CD4-positive, alpha-beta T cell (primary cell): ENCODE results near the gene ARHGAP6. TPM values are rescaled to one million over a fixed set of nuclear protein-coding genes. Genes with fewer than 3 reads are reported as not detected.

Experiments used
- ATAC-seq: fragments of 200-7000 bp; cut with Tn5 transposase; one replicate; pipeline ENCODE4 v1.10.0; 2022; ENCODE audit warnings: mild to moderate bottlenecking; ENCODE audit not compliant: poor library complexity
- CTCF ChIA-PET: fragments of 350-600 bp; sonication (Branson Sonifier 250); formaldehyde crosslinking; loops from one replicate; lab custom pipeline; 2021; ENCODE audit warnings: antibody characterized with exemption, inconsistent platforms; lab: Charles Lee
- POLR2A ChIA-PET: fragments of 350-600 bp; sonication (Branson Sonifier 250); formaldehyde crosslinking; loops from one replicate; lab custom pipeline; 2021; ENCODE audit warnings: antibody characterized with exemption, inconsistent platforms; lab: Charles Lee
- DNase-seq, 14 experiments: peaks; one replicate each; pipeline ENCODE4 v3.0.0-alpha.2; 2013 to 2020; ENCODE audit warnings: mixed read lengths in 2 of 14
- H3K27ac ChIP-seq, 2 donors: one replicate each; pipeline versions ENCODE4 v1.5.1 to v1.7.0; 2013; ENCODE audit warnings: low read length in 2 of 2, low read depth in 1 of 2, mild to moderate bottlenecking in 1 of 2
- H3K27me3 ChIP-seq, 2 experiments: 1 replicate in 1 of 2; 2 replicates in 1 of 2; pipeline versions ENCODE4 v1.6.1 to v1.7.0; 2013; ENCODE audit warnings: low read length in 2 of 2, control low read depth in 1 of 2, mild to moderate bottlenecking in 1 of 2, moderate library complexity in 1 of 2; ENCODE audit not compliant: insufficient read depth in 2 of 2, control insufficient read depth in 1 of 2
- H3K36me3 ChIP-seq: one replicate; pipeline ENCODE4 v1.6.1; 2013; ENCODE audit warnings: low read length, control low read depth; ENCODE audit not compliant: insufficient read depth
- H3K4me1 ChIP-seq: one replicate; pipeline ENCODE4 v1.6.1; 2013; ENCODE audit warnings: low read length, control low read depth; ENCODE audit not compliant: insufficient read depth
- H3K4me3 ChIP-seq: one replicate; pipeline ENCODE4 v1.5.1; 2013; ENCODE audit warnings: mild to moderate bottlenecking, low read length, moderate library complexity
- H3K9me3 ChIP-seq, 2 experiments: 1 replicate in 1 of 2; 2 replicates in 1 of 2; pipeline versions ENCODE4 v1.6.1 to v1.7.0; 2013; ENCODE audit warnings: low read length in 2 of 2, mild to moderate bottlenecking in 2 of 2, control low read depth in 1 of 2, moderate library complexity in 1 of 2; ENCODE audit not compliant: control insufficient read depth in 1 of 2, insufficient read depth in 1 of 2
- H3K27ac Mint-ChIP-seq: one replicate; pipeline ENCODE4 v1.8.0; 2020; ENCODE audit warnings: mixed read lengths
- H3K27me3 Mint-ChIP-seq: one replicate; pipeline ENCODE4 v1.8.0; 2021; ENCODE audit warnings: mixed read lengths
- H3K36me3 Mint-ChIP-seq: one replicate; pipeline ENCODE4 v1.8.0; 2021; ENCODE audit warnings: low read depth, mixed read lengths
- H3K4me1 Mint-ChIP-seq: one replicate; pipeline ENCODE4 v1.8.0; 2021; ENCODE audit warnings: low read depth, mixed read lengths
- H3K4me3 Mint-ChIP-seq: one replicate; pipeline ENCODE4 v1.8.0; 2020; ENCODE audit warnings: mild to moderate bottlenecking, mixed read lengths
- H3K9me3 Mint-ChIP-seq: one replicate; pipeline ENCODE4 v1.8.0; 2020; ENCODE audit warnings: mixed read lengths
- intact Hi-C, 2 experiments: fragments of 100-400 bp; cut with DNase I in 1 of 2; cut with micrococcal nuclease in 1 of 2; formaldehyde crosslinking; loops; one replicate each; pipeline versions ENCODE4 v1.15.1 to v1.9.0; 2023 to 2025; cut with DNase I, micrococcal nuclease
- total RNA-seq, 174 experiments: library from RNA in 2 of 174; stranded (reverse) in 2 of 174; gene quantifications; one replicate each; pipeline ENCODE4 v1.2.3 and lab custom pipeline; 2021 to 2026
- TF ChIP-seq, protein P1 (sequence below): fragments of 200-600 bp; IDR thresholded peaks from one replicate; pipeline ENCODE4 v1.8.0; 2022; ENCODE audit warnings: antibody characterized with exemption, mild to moderate bottlenecking

ARHGAP6 gene
- total RNA-seq, 2 experiments from 2014 or later = not detected

DNA sequence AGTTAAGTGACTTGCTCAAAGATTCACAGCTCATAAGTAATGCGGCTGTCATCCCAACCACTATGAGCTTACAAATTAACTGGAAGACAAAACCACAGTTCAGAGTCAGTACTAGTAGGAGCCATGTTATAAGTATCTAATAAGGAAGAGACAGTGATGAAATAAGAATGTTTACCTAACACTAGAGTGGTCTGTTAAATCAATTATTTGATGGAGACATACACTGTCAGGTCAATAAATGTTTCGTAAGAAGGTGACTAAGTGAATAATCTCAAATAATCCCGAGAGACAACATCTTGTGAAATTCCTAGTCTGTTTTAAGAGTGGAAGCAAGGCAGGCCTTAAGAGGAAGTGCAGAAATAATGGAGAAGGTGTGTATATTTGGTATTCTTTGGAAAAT is 398.3 kb downstream of the ARHGAP6 start:
- no peak for DNase-seq
- Mint-ChIP-seq H3K9me3 (no peaks in the 10 kb centered on the region), H3K27me3 (no peaks in the 10 kb centered on the region), H3K4me1 (no peaks in the 10 kb centered on the region), H3K27ac (no peak overlapping the region), H3K4me3 (no peak overlapping the region), H3K36me3 (no peaks in the 10 kb centered on the region)
- Histone ChIP-seq H3K27me3 (no peaks in the 10 kb centered on the region), H3K27ac (no peak overlapping the region), H3K9me3 (no peaks in the 10 kb centered on the region), H3K4me3 (no peak overlapping the region), H3K4me1 (no peaks in the 10 kb centered on the region), H3K36me3 (no peaks in the 10 kb centered on the region)
- CTCF ChIA-PET = no interaction called here
- intact Hi-C loops = no loop called here
- TF ChIP-seq, protein P1, sequence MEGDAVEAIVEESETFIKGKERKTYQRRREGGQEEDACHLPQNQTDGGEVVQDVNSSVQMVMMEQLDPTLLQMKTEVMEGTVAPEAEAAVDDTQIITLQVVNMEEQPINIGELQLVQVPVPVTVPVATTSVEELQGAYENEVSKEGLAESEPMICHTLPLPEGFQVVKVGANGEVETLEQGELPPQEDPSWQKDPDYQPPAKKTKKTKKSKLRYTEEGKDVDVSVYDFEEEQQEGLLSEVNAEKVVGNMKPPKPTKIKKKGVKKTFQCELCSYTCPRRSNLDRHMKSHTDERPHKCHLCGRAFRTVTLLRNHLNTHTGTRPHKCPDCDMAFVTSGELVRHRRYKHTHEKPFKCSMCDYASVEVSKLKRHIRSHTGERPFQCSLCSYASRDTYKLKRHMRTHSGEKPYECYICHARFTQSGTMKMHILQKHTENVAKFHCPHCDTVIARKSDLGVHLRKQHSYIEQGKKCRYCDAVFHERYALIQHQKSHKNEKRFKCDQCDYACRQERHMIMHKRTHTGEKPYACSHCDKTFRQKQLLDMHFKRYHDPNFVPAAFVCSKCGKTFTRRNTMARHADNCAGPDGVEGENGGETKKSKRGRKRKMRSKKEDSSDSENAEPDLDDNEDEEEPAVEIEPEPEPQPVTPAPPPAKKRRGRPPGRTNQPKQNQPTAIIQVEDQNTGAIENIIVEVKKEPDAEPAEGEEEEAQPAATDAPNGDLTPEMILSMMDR = no peak
- ATAC-seq = no peak
- POLR2A ChIA-PET = no interaction called here

DNA sequence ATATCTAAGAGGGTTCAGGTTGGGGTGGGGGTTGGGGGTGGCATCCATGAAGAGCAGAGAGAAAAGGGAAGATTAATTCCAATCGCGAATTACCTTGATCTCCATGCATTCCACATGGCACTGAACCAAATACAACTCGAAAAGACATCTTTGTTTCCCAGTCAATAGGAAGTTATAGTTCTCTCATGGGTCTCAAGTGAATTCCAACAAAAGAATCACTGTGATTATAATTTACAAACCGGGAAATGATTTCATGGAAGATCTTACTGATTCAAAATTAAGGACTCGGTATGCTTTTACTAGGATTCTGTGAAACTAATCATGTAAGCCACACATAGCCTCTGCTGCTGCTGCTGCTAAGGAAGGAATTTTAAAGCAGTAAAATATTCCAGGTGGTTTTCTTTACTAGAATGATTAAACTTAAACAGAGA is 399.1 kb downstream of the ARHGAP6 start:
- Mint-ChIP-seq H3K27me3 (no peaks in the 10 kb centered on the region), H3K4me3 (no peak overlapping the region), H3K27ac (no peak overlapping the region), H3K36me3 (no peaks in the 10 kb centered on the region), H3K4me1 (no peaks in the 10 kb centered on the region), H3K9me3 (no peaks in the 10 kb centered on the region)
- intact Hi-C loops = no loop called here
- Histone ChIP-seq H3K27ac (no peak overlapping the region), H3K4me3 (no peak overlapping the region), H3K27me3 (no peaks in the 10 kb centered on the region), H3K9me3 (no peaks in the 10 kb centered on the region), H3K36me3 (no peaks in the 10 kb centered on the region), H3K4me1 (no peaks in the 10 kb centered on the region)
- ChIA-PET POLR2A (no interaction called here), CTCF (no interaction called here)
- TF ChIP-seq, protein P1 = no peak
- no peak for ATAC-seq
- no peak for DNase-seq

DNA sequence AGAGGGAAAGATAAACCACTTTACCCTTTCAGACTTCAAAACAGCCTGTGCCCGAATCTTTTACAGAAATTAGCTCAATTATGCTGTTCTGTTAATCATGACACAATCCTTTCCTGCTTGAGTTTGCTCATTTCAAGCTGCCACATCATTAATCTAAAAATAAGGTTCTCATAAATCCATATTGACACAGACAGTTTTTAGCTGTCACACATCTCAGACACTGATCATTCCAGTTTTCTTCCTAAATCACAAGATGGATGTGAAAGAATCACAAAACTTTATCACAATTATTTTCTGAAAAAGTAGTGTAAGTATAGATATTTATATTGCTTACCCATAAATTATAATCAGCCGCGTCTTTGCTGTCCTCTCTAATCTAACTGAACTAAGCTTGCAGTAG is 400.4 kb downstream of the ARHGAP6 start:
- intact Hi-C loops = no loop called here
- no peak for DNase-seq
- Histone ChIP-seq H3K27me3 (no peaks in the 10 kb centered on the region), H3K36me3 (no peaks in the 10 kb centered on the region), H3K4me3 (no peak overlapping the region), H3K4me1 (no peaks in the 10 kb centered on the region), H3K27ac (no peak overlapping the region), H3K9me3 (no peaks in the 10 kb centered on the region)
- no peaks in the 10 kb centered on the region for H3K9me3 Mint-ChIP-seq
- ATAC-seq = no peak
- H3K4me1 Mint-ChIP-seq = no peaks in the 10 kb centered on the region
- no peak overlapping the region for H3K27ac Mint-ChIP-seq
- POLR2A ChIA-PET = no interaction called here
- no peaks in the 10 kb centered on the region for H3K36me3 Mint-ChIP-seq
- no peak overlapping the region for H3K4me3 Mint-ChIP-seq
- TF ChIP-seq, protein P1 = no peak
- CTCF ChIA-PET = no interaction called here
- H3K27me3 Mint-ChIP-seq = no peaks in the 10 kb centered on the region
